K562 (cell line): Measurements from ENCODE around the gene BEST1. TPM values are rescaled to one million over a fixed set of nuclear protein-coding genes. Genes with fewer than 3 reads are reported as not detected.

ENCODE experiments used
- MGA ChIP-seq: fragments of 450-650 bp; IDR thresholded peaks from 2 replicates; pipeline ENCODE4 v1.6.1; 2016; ENCODE audit warnings: mild to moderate bottlenecking, moderate library complexity
- NCOR1 ChIP-seq: fragments of 450-650 bp; IDR thresholded peaks from 2 replicates; pipeline ENCODE4 v1.6.1; 2016; ENCODE audit warnings: mild to moderate bottlenecking, moderate library complexity
- RBM39 ChIP-seq: fragments of 200-400 bp; formaldehyde crosslinking; optimal IDR thresholded peaks from 2 replicates; pipeline ENCODE3; 2018; ENCODE audit warnings: low read depth, low read length
- TCFL5 ChIP-seq: fragments of 250-450 bp; sonication (Bioruptor Pico); conservative IDR thresholded peaks from 2 replicates; pipeline ENCODE4 v1.6.1; 2021; ENCODE audit warnings: mild to moderate bottlenecking, moderate library complexity, matching md5 sums
- polyA plus RNA-seq, 8 experiments: library from polyadenylated mRNA; depleted of rRNA in 4 of 8; stranded (reverse) in 5 of 8; unstranded in 3 of 8; fragments of >200 nt; fragmentation: Nextera tagmentation in 2 of 8; fragmentation: Illumina TruSeq in 1 of 8; extraction: Ambion mirVana in 2 of 8; extraction: Trizol in 1 of 8; gene quantifications; 2 replicates each; pipeline versions ENCODE4 v1.2.1 to v1.2.3, GENCODE V29; 2011 to 2014; ENCODE audit warnings: inconsistent platforms in 1 of 8, missing spikeins in 1 of 8
- total RNA-seq, 7 experiments: library from RNA; depleted of rRNA in 6 of 7; stranded (reverse); fragments of >200 nt in 6 of 7; fragmentation: Illumina TruSeq in 2 of 7; extraction: Trizol in 2 of 7; gene quantifications; 2 replicates each; pipeline versions ENCODE4 v1.2.1 to v1.2.3, GENCODE V29; 2011 to 2021; ENCODE audit warnings: low replicate concordance in 1 of 7
- TF ChIP-seq, protein P1 (sequence below): fragments of 250-450 bp; sonication (Bioruptor Pico); IDR thresholded peaks from 2 replicates; pipeline ENCODE4 v1.5.1; 2021; ENCODE audit warnings: mild to moderate bottlenecking

BEST1 gene
- total and polyA plus RNA-seq, 9 of the 15 experiments (the other 6 are each of a cell fraction or from before 2014, with no cell fraction given) = 0.07 to 1.3 (median 0.40) TPM

- TF ChIP-seq, protein P1, sequence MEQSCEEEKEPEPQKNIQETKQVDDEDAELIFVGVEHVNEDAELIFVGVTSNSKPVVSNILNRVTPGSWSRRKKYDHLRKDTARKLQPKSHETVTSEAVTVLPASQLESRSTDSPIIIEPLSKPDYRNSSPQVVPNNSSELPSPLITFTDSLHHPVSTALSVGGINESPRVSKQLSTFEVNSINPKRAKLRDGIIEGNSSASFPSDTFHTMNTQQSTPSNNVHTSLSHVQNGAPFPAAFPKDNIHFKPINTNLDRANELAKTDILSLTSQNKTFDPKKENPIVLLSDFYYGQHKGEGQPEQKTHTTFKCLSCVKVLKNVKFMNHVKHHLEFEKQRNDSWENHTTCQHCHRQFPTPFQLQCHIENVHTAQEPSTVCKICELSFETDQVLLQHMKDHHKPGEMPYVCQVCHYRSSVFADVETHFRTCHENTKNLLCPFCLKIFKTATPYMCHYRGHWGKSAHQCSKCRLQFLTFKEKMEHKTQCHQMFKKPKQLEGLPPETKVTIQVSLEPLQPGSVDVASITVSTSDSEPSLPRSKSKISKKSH (CRISPR knock-in tag) = peak; percentile 88
- TF ChIP-seq NCOR1 = peak; percentile 58; the same call in 1 of the 2 replicates
- TF ChIP-seq MGA = peak; percentile 40
- TF ChIP-seq TCFL5 = no peak; the same call in 1 of the 2 replicates
- TF ChIP-seq RBM39 = no peak
Observed at GRCh38 chr11:61963282-61964057, 13.3 kb downstream of the BEST1 start (continued).
